Uterus (tissue), 4 donors: ENCODE results near the gene FBN1. TPM values are rescaled to one million over a fixed set of nuclear protein-coding genes. Genes with fewer than 3 reads are reported as not detected.

Experiments used
- DNase-seq, 2 donors: peaks; one replicate each; pipeline ENCODE4 v3.0.0-alpha.2; 2019 to 2020
- H3K27ac ChIP-seq, 2 donors: fragments of 200-600 bp; sonication (generic); 1 replicate in 1 of 2; 2 replicates in 1 of 2; pipeline ENCODE4 v1.5.1; 2016 to 2018
- H3K27me3 ChIP-seq, 2 donors: fragments of 200-600 bp; sonication (generic); one replicate each; pipeline ENCODE4 v1.5.1; 2018 to 2019; ENCODE audit warnings: control low read depth in 1 of 2
- H3K36me3 ChIP-seq, 2 donors: fragments of 200-600 bp; sonication (generic); one replicate each; pipeline ENCODE4 v1.5.1; 2019; ENCODE audit warnings: control low read depth in 1 of 2
- H3K4me1 ChIP-seq, 2 donors: fragments of 200-600 bp; sonication (generic); one replicate each; pipeline ENCODE4 v1.5.1; 2018 to 2019; ENCODE audit warnings: control low read depth in 1 of 2
- H3K4me3 ChIP-seq, 2 donors: fragments of 200-600 bp; sonication (generic); 1 replicate in 1 of 2; 2 replicates in 1 of 2; pipeline ENCODE4 v1.5.1; 2018 to 2019; ENCODE audit warnings: mild to moderate bottlenecking in 1 of 2
- H3K9me3 ChIP-seq, 2 donors: fragments of 200-600 bp; sonication (generic); one replicate each; pipeline ENCODE4 v1.5.1; 2019; ENCODE audit warnings: control low read depth in 1 of 2
- POLR2A ChIP-seq, 2 donors: fragments of 450-650 bp; IDR thresholded peaks; one replicate each; pipeline ENCODE4 v1.6.1; 2016; ENCODE audit warnings: antibody characterized with exemption in 2 of 2, mild to moderate bottlenecking in 1 of 2, moderate library complexity in 1 of 2
- intact Hi-C: fragments of 100-400 bp; cut with DNase I; formaldehyde crosslinking; loops from one replicate; pipeline ENCODE4 v1.15.1; 2023; ENCODE audit warnings: low total_unique reads
- total RNA-seq, 4 donors: library from RNA; depleted of rRNA in 3 of 4; stranded (reverse); fragments of >200 nt in 3 of 4; gene quantifications; one replicate each; pipeline versions ENCODE4 v1.1.0 to v1.2.4, GENCODE V29; 2014 to 2023
- TF ChIP-seq, protein P1 (sequence below), 4 experiments: fragments of 200-600 bp in 2 of 4; fragments of 450-650 bp in 2 of 4; sonication (generic) in 2 of 4; IDR thresholded peaks; one replicate each; pipeline ENCODE4 v1.5.1; 2016 to 2019; ENCODE audit warnings: antibody characterized with exemption in 4 of 4, mild to moderate bottlenecking in 2 of 4, moderate library complexity in 1 of 4
- donor health status: DM: yes; HTN: yes; CAD: no.

Gene FBN1
- total RNA-seq, 4 donors from 2014 or later, result 76.3 to 584 (median 95.8) TPM

DNA sequence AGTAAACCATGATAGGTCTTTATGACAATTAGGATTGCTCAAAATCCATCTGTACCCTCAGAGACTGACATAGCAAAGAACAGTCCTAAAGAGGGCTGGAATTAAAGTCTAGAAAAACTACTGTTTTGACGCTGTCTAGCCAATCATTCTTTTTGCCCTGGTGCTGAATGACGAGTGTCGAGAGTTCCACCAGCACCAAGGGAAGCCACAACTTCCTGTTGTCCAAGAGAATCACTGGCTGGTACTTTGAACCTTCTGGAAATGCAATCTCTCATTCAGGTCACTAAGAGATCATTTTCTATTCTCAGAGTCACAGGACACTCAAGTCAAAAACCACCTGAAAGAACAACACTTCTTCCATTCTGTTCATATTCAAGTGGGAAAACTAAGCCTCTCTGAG lies 37.7 kb downstream of the FBN1 start:
- no peaks in the 10 kb centered on the region for H3K27me3 ChIP-seq
- DNase-seq, result no peak
- no peaks in the 10 kb centered on the region for H3K4me1 ChIP-seq
- intact Hi-C loops, result no loop called here
- H3K27ac ChIP-seq, result no peak overlapping the region
- H3K36me3 ChIP-seq, result no peaks in the 10 kb centered on the region
- TF ChIP-seq, protein P1, sequence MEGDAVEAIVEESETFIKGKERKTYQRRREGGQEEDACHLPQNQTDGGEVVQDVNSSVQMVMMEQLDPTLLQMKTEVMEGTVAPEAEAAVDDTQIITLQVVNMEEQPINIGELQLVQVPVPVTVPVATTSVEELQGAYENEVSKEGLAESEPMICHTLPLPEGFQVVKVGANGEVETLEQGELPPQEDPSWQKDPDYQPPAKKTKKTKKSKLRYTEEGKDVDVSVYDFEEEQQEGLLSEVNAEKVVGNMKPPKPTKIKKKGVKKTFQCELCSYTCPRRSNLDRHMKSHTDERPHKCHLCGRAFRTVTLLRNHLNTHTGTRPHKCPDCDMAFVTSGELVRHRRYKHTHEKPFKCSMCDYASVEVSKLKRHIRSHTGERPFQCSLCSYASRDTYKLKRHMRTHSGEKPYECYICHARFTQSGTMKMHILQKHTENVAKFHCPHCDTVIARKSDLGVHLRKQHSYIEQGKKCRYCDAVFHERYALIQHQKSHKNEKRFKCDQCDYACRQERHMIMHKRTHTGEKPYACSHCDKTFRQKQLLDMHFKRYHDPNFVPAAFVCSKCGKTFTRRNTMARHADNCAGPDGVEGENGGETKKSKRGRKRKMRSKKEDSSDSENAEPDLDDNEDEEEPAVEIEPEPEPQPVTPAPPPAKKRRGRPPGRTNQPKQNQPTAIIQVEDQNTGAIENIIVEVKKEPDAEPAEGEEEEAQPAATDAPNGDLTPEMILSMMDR (IDR thresholded peaks at IDR 0.05), result no peak
- no peak for TF ChIP-seq POLR2A (IDR thresholded peaks at IDR 0.05)
- H3K9me3 ChIP-seq, result no peaks in the 10 kb centered on the region
- H3K4me3 ChIP-seq, result no peak overlapping the region

DNA sequence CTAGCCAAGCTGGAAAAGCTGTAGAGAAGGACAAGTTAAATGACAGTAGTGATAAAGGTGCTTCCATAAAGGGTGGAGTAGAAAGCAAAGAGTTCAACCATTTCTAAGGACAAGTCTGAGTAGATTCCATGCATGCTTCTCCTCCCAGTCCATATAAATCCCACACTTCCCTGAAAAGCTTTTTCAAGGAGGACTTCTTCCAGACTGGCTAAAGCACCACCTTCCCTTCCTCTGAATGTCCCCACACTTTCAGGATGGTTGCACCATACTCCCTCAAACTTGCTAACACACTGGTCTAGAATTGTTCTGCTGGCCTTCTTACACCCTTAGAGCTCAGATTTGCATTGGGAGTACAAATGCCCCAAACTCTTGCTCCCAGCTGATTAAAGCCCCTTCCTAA lies 40.9 kb downstream of the FBN1 start:
- no peaks in the 10 kb centered on the region for H3K9me3 ChIP-seq

DNA sequence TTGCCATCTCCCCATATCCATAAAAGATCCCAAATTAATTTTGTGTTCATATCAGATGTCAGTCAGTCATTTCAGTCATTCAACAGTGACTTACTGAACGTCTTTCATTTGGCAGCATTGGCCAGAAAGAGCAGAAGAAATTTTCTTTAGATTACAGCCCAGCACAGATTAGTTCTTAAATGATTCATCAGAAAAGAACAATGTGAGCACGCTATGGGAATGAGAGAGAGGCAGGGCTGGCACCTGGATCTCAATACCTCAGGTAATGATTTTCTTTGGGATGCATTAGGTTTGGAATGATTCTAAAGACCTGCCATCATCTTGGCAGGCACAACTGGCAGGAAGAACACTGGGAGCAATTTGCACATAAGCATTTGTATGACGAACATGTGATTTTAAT lies 41.6 kb downstream of the FBN1 start:
- no peaks in the 10 kb centered on the region for H3K27me3 ChIP-seq
- TF ChIP-seq, protein P1 (IDR thresholded peaks at IDR 0.05), result no peak
- no peak for TF ChIP-seq POLR2A (IDR thresholded peaks at IDR 0.05)
- no peak for DNase-seq
- no peak overlapping the region for H3K4me3 ChIP-seq
- intact Hi-C loops, result no loop called here
- H3K9me3 ChIP-seq, result no peaks in the 10 kb centered on the region
- H3K36me3 ChIP-seq, result no peaks in the 10 kb centered on the region
- no peaks in the 10 kb centered on the region for H3K4me1 ChIP-seq
- peak overlapping the region in 1 of 2 donors; percentile 9 for H3K27ac ChIP-seq

More for the DNA sequence above, 40.9 kb downstream of the FBN1 start:
- Histone ChIP-seq H3K4me1 (no peaks in the 10 kb centered on the region), H3K36me3 (no peaks in the 10 kb centered on the region), H3K27me3 (no peaks in the 10 kb centered on the region), H3K4me3 (no peak overlapping the region), H3K27ac (peak overlapping the region in 1 of 2 donors; percentile 9)
- DNase-seq, result no peak
- intact Hi-C loops, result no loop called here
- TF ChIP-seq POLR2A (IDR thresholded peaks at IDR 0.05), result no peak
- TF ChIP-seq, protein P1 (IDR thresholded peaks at IDR 0.05), result no peak

DNA sequence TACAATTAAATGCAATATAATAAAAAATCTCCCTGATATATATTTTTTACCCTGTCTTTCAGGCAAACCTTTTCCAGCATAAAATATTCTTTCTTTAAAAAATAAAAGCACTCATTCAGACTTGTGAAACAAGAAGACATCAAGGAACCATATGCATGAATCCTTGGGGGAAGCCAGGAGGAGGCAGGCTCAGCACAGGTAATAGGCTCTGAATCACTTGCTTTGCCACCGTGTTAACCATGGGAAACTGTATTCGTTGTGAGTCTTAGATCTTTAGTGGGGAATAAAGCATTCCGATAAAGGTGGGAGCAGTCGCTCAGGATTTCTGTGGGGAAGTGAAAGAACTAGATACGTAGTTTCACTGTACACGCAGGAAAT lies 42.4 kb downstream of the FBN1 start:
- no peaks in the 10 kb centered on the region for H3K27me3 ChIP-seq
- H3K4me1 ChIP-seq, result no peaks in the 10 kb centered on the region
- H3K36me3 ChIP-seq, result no peaks in the 10 kb centered on the region
- H3K9me3 ChIP-seq, result no peaks in the 10 kb centered on the region
- no peak for TF ChIP-seq POLR2A (IDR thresholded peaks at IDR 0.05)
- TF ChIP-seq, protein P1 (IDR thresholded peaks at IDR 0.05), result no peak
- H3K27ac ChIP-seq, result peak overlapping the region; percentile 19 to 51
- no peak for DNase-seq
- intact Hi-C loops, result no loop called here
- no peak overlapping the region for H3K4me3 ChIP-seq

DNA sequence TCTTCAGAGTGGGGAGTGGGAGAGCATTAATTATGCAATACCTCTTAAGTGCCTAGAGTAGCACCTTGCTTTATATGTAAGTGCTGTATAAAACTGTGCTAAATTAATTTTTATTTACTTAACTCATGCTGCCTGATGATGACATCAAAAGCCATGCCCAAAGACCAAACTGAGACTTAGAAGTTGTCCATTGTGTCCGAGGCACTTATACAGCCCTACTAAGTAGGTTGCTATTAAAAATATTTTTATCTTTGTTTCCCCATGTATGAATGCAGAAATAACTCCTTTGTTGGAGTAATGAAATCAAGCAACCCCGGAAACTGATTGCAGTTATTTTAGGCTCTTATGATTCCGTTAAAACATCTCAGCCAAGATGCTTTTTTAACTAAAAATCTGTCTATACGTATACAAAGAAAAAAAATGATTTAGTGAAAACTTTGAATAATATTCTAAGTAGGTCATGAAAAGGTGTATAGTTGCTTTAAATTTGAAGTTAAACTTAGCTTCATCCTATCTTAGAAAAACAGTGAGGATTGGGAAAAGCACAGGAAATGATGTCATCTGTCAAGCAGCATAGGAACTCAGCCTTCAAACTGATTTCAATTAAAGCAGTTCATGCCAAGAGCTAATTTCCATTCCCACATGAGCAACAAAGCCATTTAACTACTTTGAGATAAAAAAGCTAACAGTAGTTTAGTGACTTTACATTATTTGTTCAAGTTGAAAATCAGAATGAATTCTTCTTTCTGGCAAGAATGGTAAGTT lies 43.0 kb downstream of the FBN1 start:
- intact Hi-C loops, result no loop called here
- Histone ChIP-seq H3K36me3 (no peaks in the 10 kb centered on the region), H3K27ac (peak overlapping the region; percentile 27 to 51), H3K27me3 (no peaks in the 10 kb centered on the region), H3K4me1 (no peaks in the 10 kb centered on the region), H3K9me3 (no peaks in the 10 kb centered on the region), H3K4me3 (no peak overlapping the region)
- no peak for DNase-seq
- peak in 1 of 2 donors; percentile 17 for TF ChIP-seq POLR2A (IDR thresholded peaks at IDR 0.05)
- TF ChIP-seq, protein P1 (IDR thresholded peaks at IDR 0.05), result no peak
